CD4-positive, alpha-beta T cell treated with Interleukin-2 at 100 ng/mL for 4 hours (primary cell): Measurements from ENCODE around the gene TRPC1.
"Not testable (repeated sequence)": the region's sequence is repeated elsewhere in the genome, so short reads cannot be mapped to it uniquely, and the experiment has no call there.

ENCODE experiments used
- DNase-seq: peaks from one replicate; pipeline ENCODE4 v3.0.0-alpha.2; 2020; ENCODE audit warnings: low spot score

The TRPC1 gene

DNA sequence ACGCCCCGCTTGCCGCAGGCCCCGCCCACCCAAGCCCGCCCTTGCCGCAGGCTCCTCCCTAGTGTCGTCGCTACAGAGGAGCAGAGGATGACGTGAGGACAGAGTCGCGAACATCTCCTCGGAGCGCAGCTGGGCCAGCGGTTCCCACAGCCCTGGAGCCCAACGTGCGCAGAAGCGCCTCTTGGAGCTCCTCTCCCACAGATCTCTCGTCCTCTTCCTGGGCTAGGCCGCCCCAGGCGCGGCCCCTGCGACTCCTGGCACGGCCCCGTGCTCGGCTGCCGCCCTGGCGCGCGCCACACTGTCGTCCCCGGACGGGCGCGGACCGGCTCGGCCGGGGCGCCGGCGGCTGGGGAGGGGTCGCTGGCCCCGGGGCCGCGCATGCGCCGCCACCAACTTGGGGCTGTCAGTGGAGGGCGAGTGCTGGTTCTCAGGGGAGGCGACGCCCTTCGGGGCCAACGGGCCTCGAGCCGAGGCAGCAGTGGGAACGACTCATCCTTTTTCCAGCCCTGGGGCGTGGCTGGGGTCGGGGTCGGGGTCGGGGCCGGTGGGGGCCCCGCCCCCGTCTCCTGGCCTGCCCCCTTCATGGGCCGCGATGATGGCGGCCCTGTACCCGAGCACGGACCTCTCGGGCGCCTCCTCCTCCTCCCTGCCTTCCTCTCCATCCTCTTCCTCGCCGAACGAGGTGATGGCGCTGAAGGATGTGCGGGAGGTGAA, at the start of gene TRPC1:
Gene TRPC1 (plus strand): TSS at position 67 of the 714 bp plus-strand sequence. CDS start 526 bp downstream, at position 593.
- DNase-seq, result peak; percentile 77

DNA sequence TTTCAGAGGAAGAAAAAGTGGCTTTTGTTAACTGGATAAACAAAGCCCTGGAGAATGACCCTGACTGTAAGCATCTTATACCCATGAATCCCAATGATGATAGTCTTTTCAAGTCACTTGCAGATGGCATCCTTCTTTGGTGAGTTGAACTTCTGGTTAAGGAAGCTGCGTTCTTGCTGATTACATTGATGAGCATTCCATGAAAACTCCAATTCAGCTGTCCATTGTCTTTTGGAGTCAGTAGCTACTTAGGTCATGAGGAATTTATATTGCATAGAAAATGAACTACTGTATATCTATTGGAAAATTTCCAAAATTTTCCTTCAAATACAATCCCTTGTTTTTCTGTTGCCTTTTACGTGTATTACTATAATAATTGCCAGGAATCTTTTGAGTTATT, 47.7 kb upstream of the TRPC1 start:
- DNase-seq, result no peak

DNA sequence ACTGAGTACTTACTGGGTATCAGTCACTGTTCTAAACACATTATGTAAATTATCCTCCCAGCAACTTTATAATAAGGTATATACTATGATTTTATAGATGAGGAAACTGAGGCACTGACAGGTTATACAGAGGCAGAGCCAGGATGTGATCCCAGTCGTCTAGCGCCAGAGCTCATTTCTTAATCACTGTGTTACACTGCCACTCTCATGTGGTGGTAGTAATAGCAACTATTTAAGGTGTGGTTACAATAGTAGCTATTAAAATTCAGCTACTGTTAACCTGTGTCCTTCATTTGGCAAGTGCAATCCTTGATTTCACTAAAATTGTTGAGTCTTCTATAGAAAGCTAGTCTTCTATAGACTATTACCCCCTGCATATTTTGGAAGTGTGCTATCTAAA, 43.1 kb upstream of the TRPC1 start:
- no peak for DNase-seq

DNA sequence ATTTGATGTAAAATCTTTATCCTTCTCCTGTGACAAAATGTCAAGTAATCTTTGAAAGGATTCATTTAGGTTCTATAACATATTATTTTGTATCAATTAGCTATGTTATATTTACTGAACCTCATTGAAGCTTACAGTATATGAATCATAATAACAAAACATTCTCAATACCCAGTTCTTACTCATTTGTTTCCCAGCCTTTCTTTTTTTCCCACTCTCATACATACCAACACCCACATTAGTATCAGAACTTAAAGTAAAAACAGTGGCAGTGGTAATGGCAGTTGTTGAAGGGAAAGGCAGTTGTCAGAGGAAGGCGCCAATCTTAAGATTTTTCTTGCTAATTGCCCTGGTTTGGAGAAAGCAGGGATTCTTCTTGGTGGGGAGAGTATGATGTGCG, 33.2 kb upstream of the TRPC1 start:
- DNase-seq, result no peak

DNA sequence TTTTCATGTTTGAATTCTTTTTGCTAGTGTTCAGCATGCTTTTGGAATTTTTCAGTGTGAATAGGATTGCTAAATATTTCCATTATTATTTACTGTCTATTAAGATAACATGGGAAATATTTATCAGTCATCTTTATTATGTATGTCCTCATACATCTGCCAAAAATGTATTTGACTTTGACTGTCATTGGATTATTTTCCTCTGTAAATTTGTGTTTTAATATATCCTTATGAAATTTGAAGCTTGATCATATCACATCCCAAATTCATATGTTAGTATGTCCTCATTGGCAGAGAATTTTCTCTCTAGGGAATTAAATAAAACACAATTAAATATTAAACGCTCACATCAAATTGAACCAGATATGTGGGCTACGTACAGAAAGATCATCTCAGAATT, 32.3 kb upstream of the TRPC1 start:
- DNase-seq, result no peak

DNA sequence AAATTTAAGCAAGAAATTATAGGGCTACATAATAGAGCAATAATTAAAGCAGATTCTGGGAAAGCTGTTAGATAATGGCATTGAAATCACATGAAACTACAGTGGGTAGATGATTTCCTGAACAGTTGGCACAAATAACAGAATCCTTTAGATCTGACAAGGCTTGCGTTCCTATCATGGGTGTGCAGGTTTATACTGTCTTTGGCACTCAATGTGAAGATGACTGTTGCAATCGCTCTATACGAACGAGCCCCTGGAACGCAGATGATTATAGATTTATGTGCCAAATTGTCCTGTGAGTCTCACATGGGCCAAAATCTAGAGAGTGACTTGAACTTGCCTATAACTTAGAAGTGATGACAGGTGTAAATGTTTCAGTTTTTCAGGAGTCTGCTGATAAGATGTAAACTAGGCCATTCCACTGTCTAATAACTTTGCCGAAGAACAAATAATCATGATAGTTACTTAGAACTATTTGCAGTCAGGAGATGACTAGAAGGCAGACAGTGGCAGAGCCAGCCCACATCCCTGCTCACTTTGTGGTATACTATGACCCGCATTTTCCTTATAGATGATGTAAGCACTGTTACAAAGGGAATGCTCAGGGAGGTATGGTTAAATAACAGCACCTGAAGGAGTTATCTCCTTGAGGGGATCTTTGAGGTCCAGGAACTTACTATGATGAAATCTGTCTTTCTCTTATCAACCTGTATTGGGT, 30.5 kb upstream of the TRPC1 start:
- DNase-seq, result no peak

DNA sequence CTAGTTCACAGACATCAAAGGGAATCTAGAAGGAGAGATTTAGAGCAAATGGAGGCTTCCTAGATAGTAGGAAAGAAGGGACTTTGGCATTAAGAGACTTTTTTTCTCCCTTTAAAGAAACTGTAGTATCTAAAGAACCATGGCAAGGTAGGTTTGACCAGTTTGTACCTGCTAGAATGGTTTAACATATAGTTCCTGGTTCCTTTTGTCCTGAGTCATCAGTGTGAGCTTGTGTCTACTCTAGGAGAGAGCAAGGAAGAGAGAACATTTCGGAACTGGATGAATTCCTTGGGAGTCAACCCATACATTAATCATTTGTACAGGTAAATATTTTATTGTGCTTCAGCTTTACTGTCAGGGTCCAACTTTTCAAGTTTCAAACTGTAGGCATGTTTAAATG, 29.6 kb upstream of the TRPC1 start:
- no peak for DNase-seq

DNA sequence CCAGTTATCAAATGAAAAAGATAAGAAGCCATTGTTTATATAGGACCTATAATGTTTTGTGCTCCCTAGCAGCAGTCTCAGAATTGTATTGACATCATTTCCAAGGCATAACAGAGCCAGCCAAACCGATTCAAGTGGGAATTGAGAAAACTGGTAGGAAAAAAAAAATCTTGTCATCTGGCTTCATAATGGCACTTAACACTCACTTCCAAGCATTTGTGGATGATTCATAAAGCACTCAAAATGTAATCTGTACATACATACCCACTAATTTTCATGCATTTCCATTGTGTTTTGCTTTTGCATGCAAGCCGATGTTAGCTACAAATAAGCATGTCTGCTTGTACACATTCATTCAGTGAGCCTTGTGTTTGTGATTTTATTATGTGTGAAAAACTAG, 18.6 kb upstream of the TRPC1 start:
- DNase-seq, result no peak

DNA sequence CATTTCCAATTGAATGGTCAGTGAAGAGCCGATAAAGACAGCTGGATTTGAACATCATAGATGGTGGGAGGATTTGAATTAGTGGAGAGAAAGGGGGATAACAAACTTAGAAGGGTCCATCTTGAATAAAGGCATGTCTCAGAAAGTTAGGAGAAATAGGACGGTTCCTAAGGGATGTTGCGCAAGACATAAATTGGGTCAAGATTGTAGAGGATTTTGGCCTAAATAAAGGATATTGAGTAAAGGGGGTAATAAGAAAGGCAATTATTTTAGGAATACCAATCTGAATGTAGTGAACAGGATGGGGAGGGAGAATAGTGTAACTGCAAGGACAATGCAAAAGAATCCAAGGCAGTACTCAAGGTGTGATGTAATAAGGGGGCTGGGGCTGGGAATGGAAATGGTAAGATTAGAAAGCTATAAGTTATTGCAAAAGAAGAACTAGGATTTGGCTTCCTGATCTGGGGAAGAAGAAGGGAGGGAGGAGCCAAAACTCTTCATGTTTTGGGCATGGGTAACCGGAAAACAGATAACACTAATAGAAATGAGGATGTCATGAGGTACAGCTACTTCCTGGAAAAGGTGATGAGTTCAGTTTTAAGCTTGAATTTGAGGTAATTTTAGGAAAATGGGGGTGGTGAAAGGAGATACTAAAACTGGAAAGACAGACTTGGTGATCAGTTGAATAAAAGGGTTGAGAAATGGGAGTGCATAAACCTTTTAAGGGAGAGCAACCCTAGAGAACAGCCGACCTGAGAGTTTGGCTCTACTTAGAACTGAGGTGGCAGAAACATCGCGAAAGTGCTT, 17.3 kb upstream of the TRPC1 start:
- no peak for DNase-seq

DNA sequence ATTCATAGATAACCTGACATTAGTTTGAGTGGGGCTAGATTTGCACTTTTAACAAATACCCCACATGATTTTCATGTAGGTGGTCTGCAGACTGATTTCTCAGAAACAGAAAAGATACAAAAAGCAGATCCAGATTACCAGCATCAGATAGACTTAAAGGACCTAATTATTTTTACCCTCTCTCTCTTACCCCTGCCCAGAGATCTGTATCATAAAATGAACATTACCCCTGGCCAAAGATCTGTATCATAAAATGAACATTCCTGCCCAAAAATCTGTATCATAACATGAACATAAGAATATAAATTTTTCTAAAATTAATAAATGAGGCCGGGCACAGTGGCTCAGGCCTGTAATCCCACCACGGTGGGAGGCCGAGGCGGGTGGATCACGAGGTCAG, 14.6 kb upstream of the TRPC1 start:
- no peak for DNase-seq

DNA sequence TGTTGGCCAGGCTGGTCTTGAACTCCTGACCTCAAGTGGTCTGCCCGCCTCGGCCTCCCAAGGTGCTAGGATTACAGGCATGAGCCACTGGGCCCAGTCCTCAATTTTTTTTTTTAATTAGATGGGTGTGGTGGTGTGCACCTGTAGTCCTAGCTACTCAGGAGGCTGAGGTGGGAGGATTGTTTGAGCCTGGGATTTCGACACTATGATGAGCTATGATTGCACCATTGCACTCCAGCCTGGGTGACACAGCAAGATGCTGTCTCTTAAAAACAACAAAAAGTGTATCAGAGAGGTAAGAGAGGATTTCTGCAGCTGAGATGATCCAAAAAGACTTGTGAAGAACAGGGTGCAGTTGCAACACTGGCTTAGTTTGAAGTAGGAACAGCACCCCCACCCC, 9.0 kb upstream of the TRPC1 start:
- not testable (repeated sequence) for DNase-seq

DNA sequence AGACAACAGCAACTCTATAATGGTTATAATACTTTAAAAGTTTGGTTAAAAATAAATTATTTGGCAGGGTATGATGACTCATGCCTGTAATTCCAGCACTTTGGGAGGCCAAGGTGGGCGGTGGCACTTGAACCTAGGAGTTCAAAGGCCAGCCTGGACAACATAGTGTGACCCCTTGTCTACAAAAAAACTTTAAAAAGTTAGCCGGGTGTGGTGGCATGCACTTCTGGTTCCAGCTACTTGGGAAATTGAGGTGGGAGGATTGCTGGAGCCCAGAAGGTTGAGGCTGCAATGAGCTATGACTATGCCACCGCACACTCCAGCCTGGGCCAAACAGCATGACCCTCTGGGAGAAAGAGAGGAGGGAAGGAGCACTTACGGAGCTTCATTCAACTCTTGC, 7.7 kb upstream of the TRPC1 start:
- DNase-seq, result no peak

DNA sequence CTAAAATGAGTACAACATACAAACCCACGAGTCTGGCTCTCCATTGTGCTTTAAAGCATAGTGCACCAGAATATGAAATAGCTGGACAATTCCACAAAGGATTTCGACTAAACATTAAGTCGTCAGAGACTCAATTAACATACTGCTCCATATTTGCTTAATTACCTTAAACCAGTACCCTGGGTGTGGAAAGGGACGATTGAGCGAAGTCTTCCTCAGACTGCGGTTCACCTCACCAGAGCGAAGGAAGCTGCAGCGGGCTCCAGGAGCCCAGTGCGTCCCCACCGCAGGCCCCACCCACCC, 218 bp upstream of the TRPC1 start:
- no peak for DNase-seq

DNA sequence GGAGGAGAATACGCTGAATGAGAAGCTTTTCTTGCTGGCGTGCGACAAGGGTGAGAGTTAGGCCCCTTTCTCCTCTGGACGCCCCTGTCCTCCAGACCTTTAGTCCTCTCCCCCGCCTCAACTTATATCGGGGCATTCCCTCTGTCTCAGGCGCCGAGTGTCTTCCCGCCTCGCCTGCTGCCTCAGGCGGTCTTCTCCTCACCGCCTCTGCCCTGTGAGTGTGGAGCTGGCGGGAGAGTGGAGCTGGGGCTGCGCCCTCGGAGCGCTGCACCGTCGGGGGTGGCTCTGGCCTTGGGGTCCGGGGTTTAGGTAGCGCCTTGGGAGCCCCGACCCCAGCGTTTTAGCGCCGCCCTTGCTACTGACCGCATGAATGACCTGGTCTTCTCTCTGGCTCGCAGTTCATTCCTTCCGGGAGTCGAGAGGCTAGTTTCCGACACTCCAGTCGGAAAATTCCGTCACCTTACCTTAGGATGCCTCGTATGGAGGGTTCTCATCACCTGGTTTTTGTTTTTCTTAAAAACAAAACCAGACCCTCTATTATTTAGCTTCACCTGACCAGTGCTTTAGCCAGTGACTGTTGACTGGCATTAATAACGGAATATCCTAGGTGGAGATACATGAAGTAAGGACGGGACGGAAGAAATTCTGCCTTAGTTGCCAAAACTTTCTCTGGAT, 985 bp downstream of the TRPC1 start:
- no peak for DNase-seq

DNA sequence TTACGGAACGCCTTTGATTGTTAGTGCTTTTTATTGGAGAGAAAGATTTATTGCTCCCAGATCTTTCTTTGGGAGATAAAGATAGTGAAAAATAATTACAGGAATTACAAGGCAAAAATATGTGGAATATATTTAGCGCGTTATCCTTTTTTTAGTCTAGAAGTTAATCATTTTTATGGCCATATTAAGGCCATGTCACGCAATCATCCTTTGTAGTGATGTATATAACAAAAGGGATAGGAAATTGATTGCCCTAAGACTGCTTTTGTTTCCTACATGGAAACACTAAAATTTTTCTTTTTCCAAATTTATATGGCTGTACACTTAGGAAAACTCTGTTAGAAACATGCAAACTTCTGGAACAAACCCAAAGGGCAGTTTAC, 1.5 kb downstream of the TRPC1 start:
- DNase-seq, result no peak

DNA sequence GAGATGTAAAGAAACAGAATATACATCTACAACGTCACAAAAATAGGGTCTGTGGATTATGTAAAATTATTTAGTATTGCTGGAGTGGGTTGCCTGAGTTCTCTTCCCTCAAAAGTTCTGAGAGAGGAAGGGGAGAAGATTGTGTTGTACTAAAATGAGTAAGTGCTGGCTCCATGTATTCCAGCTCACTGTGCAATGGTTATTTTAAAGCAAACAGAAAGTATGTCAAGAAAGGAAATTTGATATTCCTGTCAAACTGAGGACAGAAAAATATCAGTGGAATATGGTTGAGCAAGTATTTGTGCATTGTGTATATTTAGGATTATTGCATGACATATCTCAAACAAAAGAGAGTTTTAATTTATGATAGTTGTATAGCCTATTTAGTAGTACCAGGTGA, 2.2 kb downstream of the TRPC1 start:
- DNase-seq, result no peak

DNA sequence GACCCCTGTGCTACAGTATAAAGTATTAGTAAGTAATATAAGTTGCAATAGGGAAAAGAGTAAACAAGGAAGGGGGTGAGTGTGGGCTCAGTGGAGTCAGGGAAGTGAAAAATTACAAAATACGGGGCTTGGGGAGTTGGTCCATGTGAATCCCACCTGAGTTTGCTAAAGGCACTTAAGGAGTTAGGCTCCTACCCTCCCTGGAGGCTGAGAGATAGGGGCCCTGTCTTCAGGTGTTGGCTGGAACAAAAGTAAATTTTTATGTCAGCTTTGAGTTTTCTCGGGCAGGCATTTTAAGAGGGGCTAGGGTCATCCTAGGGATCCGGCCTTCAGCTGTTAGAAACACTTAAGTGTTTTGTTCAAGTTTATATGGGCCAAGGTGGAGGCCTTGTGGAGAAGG, 8.2 kb downstream of the TRPC1 start:
- DNase-seq, result no peak

DNA sequence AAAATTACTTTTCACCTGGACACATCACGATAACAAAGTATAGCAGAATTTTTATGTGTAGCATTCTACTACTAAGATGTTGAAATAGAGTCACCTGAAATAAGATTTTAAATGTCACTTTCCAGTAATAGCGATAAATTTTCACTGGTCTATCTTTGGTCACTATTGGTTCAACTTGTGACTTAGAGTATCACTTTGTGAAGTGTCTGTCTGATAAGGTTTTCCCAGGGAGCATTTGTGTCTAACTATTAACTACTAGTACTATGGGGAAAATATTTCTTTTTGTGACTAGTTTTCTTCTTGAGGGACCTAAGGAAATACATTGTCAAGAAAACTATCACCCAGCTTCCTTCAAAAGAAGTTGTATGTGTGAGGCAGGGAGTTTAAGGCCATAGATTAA, 11.0 kb downstream of the TRPC1 start:
- no peak for DNase-seq

DNA sequence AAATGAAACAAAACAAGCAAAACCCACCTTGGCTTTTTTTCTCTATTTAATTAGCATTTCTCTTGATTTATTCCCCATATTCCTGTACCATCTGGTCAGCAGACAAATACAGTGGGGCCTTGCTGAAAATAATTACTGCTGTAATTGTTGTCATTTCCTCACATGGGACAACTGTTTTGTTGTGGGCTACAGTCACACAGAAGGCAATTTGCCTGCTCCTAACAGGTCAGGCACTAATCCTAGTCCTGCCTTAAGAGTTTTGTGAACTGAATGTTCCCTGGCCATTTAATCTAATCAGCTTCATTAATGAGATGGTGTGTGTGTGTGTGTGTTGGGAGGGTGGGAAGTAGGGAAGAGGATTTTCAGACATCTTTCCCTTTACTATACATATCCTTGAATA, 11.6 kb downstream of the TRPC1 start:
- DNase-seq, result no peak

DNA sequence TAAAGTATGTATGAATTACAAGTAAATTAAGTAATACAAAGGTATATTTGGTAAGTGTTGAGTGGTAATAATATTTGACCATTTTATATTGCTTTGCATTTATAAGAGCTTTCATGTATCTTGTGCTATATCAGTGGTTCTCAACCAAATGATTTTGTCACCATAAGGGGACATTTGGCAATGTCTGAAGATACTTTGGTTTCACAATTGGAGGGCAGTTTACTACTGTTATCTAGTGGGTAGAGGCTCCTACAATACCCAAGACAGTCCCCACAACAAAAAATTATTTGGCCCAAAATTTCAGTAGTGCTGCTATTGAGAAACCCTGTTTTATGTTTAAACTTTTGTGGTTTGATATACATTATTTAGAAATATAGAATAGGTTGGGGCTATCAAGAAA, 14.6 kb downstream of the TRPC1 start:
- no peak for DNase-seq

DNA sequence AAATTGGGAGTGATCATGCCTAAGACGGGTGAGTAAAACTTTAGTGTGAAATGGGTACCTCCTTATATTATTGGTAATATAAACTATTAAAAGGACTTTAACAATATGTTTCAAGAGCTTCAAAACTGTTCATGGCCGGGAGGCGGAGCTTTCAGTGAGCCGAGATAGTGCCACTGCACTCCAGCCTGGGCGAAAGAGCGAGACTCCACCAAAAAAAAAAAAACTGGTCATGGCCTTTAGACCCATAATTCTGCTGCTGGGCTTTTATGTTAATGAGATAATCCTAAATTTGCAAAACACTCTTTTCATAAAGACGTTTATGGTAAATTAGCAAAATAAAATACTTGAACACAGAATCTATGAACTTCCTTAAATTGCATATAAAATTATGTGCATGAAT, 22.8 kb downstream of the TRPC1 start:
- no peak for DNase-seq

DNA sequence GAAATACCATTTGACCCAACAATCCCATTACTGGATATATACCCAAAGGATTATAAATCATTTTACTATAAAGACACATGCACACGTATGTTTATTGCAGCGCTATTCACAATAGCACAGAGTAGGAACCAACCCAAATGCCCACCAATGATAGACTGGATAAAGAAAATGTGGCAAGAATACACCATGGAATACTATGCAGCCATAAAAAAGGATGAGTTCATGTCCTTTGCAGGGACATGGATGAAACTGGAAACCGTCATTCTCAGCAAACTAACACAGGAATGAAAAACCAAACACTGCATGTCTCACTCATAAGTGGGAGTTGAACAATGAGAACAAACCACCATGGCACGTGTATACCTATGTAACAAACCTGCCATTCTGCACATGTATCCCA, 26.7 kb downstream of the TRPC1 start:
- DNase-seq, result not testable (repeated sequence)

DNA sequence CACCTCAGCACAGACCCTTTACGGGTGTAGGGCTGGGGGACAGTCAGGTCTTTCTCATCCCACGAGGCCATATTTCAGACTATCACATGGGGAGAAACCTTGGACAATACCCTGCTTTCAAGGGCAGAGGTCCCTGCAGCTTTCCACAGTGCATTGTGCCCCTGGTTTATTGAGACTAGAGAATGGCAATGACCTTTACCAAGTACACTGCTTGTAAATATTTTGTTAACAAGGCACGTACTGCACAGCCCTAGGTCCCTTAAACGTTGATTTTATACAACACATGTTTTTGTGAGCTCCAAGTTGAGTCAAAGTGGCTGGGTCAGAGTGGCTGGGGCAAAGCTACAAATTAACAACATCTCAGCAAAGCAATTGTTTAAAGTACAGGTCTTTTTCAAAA, 28.8 kb downstream of the TRPC1 start:
- not testable (repeated sequence) for DNase-seq
